Activated CD4-positive, alpha-beta memory T cell treated with anti-CD3 and anti-CD28 coated beads for 36 hours (primary cell): ENCODE data around the gene JKAMP. TPM values are rescaled to one million over a fixed set of nuclear protein-coding genes. Genes with fewer than 3 reads are reported as not detected.

Source experiments
- CTCF ChIA-PET: fragments of 350-600 bp; sonication (Branson Sonifier 250); formaldehyde crosslinking; loops from one replicate; lab custom pipeline; 2021; ENCODE audit warnings: antibody characterized with exemption, inconsistent platforms; lab: Charles Lee
- POLR2A ChIA-PET: fragments of 350-600 bp; sonication (Branson Sonifier 250); formaldehyde crosslinking; loops from one replicate; lab custom pipeline; 2021; ENCODE audit warnings: antibody characterized with exemption; lab: Charles Lee
- DNase-seq: peaks from one replicate; pipeline ENCODE4 v3.0.0-alpha.2; 2020
- H3K27ac Mint-ChIP-seq: one replicate; pipeline ENCODE4 v1.8.0; 2021; ENCODE audit warnings: mixed read lengths
- H3K27me3 Mint-ChIP-seq: one replicate; pipeline ENCODE4 v1.8.0; 2021; ENCODE audit warnings: mixed read lengths
- H3K36me3 Mint-ChIP-seq: one replicate; pipeline ENCODE4 v1.8.0; 2021; ENCODE audit warnings: mixed read lengths
- H3K4me1 Mint-ChIP-seq: one replicate; pipeline ENCODE4 v1.8.0; 2021; ENCODE audit warnings: low read depth, mixed read lengths
- H3K4me3 Mint-ChIP-seq: one replicate; pipeline ENCODE4 v1.8.0; 2021; ENCODE audit warnings: mild to moderate bottlenecking, mixed read lengths
- H3K9me3 Mint-ChIP-seq: one replicate; pipeline ENCODE4 v1.8.0; 2021; ENCODE audit warnings: mixed read lengths
- intact Hi-C: fragments of 100-400 bp; cut with micrococcal nuclease; formaldehyde crosslinking; loops from one replicate; pipeline ENCODE4 v1.15.1; 2023
- total RNA-seq, 2 experiments: library from RNA; stranded (reverse); gene quantifications; one replicate each; pipeline ENCODE4 v1.2.3, GENCODE V29; 2021

Gene JKAMP
- total RNA-seq, 2 experiments from 2014 or later, result 21.0 to 26.4 TPM

DNA sequence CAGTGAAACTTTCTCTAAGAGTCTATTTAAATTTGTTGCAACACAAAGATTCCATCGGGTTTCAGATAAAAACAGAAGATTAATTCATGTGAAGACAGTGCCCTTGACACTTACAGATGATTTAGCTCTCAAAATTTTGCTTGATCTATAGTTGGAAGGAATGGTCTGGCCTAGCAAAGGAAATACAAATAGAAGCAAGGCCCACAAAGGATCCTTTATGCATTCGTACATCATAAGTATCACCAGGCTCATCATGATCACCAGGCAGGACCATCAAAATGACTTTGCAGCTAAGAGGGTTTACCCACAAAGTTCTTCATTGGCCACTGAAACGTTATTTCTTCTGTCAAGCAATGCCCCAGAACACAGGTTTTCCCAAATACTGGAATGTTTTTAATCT lies 24.8 kb downstream of the JKAMP start:
- Mint-ChIP-seq H3K4me1 (peaks cover 7% of the 10 kb centered on the region), H3K27ac (no peak overlapping the region), H3K4me3 (no peak overlapping the region), H3K9me3 (no peaks in the 10 kb centered on the region), H3K36me3 (no peaks in the 10 kb centered on the region), H3K27me3 (peaks cover 5% of the 10 kb centered on the region)
- ChIA-PET CTCF (interaction anchor here (0.9 to 6.5 kb wide), 4 partner anchors 35 to 676 kb away, joined by 3 to 50 read pairs (median 3); partner anchors contain the start of gene CCDC175), POLR2A (no interaction called here)
- no peak for DNase-seq
- intact Hi-C loops, result no loop called here

DNA sequence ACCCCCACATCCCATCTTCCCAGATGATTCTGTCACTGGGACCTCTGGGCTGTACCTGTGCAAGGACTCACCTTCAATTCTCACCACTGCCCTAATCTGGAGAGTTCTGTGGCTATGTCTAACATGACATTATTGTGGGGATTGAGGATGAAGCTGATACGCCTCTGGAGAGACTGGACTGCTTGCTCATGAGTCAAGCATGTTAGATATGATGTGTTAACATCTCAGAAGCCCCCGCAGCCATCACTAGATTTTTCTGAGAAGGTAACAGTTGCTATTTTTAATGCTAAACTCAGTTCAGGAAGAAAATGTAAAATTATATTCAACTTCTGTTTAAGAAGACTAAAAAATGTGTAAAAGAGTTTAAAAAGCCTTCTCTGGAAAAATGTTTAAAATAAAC lies 25.7 kb downstream of the JKAMP start:
- intact Hi-C loops, result no loop called here
- no peak overlapping the region for H3K27ac Mint-ChIP-seq
- peaks cover 8% of the 10 kb centered on the region for H3K27me3 Mint-ChIP-seq
- H3K4me3 Mint-ChIP-seq, result no peak overlapping the region
- H3K36me3 Mint-ChIP-seq, result no peaks in the 10 kb centered on the region
- ChIA-PET CTCF (interaction anchor here (6.5 kb wide), 1 partner anchor 67 kb away, joined by 50 read pairs; the partner anchor contains the start of gene CCDC175), POLR2A (no interaction called here)
- H3K9me3 Mint-ChIP-seq, result no peaks in the 10 kb centered on the region
- no peak for DNase-seq
- H3K4me1 Mint-ChIP-seq, result no peaks in the 10 kb centered on the region

DNA sequence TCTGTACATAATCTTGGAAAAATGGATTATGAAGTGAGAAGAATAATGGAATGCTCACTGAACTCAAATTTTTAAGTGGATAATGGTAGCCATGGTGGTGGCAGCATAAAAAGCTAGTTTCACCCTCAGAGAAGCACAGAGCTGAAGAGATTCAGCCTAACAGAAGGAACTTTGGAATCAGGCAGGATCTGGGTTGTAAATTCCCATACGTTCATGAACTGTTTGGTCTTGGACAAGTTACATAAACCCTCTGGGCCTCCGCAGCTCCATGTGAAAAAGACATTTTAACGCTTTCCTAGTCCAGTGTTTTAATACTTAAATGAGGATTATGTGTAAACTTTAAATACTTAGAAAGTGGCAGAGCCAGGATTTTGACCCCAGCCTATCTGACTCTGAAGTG lies 26.6 kb downstream of the JKAMP start:
- ChIA-PET CTCF (interaction anchor here (0.7 kb wide), 1 partner anchor 58 kb away, joined by 3 read pairs; no protein-coding TSS in a partner anchor), POLR2A (no interaction called here)
- no peaks in the 10 kb centered on the region for H3K36me3 Mint-ChIP-seq
- peaks cover 8% of the 10 kb centered on the region for H3K27me3 Mint-ChIP-seq
- H3K4me1 Mint-ChIP-seq, result no peaks in the 10 kb centered on the region
- intact Hi-C loops, result no loop called here
- DNase-seq, result no peak
- no peak overlapping the region for H3K4me3 Mint-ChIP-seq
- no peak overlapping the region for H3K27ac Mint-ChIP-seq
- H3K9me3 Mint-ChIP-seq, result no peaks in the 10 kb centered on the region

DNA sequence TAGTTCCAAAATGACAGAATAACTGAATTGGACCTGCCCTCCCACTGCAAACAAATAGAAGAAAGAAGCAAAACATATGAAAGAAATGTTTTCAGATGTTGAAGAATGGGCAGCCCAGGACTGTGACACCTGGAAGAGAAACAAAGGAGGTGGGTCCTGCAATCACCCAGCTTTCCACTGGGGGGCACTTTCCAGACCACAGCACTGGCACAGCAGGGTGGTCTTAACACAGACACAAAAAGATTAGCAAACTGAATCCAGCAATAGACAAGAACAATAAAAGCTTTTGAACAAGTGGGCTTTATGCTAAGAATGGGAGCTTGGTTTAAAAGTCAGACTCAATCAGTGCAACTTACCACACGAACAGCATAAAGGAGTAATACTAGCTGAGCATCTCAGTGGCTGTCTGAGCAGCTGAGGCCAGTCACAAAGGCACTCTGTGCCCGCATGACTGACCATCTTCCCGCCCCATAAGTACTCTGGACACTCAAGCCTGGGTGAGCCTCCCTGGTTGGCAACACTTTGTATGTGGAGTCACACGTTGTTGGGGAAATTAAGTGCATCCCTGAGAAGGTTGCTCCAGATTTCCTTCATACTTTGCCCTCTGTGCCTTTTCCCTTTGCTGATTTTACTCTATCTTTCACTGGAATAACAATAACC lies 27.7 kb downstream of the JKAMP start:
- Mint-ChIP-seq H3K4me1 (no peaks in the 10 kb centered on the region), H3K27me3 (peaks cover 8% of the 10 kb centered on the region), H3K36me3 (no peaks in the 10 kb centered on the region), H3K27ac (no peak overlapping the region), H3K4me3 (no peak overlapping the region), H3K9me3 (no peaks in the 10 kb centered on the region)
- ChIA-PET CTCF (interaction anchor here (0.9 to 2.1 kb wide), 3 partner anchors 10 to 65 kb away, joined by 3 to 13 read pairs (median 3); partner anchors contain the start of gene CCDC175), POLR2A (interaction anchor here (0.5 kb wide), 1 partner anchor 361 kb away, joined by 5 read pairs; no protein-coding TSS in a partner anchor)
- intact Hi-C loops, result no loop called here
- peak; percentile 17 for DNase-seq

DNA sequence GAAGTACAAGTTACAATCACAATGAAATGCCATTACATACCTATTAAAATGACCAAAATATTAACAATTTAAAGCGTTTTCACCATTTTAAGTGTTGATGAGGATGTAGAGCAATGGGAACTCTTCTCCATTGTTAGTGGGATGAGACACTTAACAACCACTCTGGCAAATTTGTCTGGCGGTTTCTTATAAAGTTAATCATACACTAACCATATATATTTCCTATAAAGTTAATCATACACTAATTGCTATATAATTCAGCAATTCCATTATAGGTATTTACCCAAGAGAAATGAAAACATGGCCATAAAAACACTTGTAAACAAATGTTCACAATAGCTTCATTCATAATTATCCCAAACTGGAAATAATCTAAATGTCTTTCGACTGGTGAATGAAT lies 35.9 kb downstream of the JKAMP start:
- H3K27ac Mint-ChIP-seq, result no peak overlapping the region
- DNase-seq, result no peak
- H3K9me3 Mint-ChIP-seq, result no peaks in the 10 kb centered on the region
- CTCF ChIA-PET, result no interaction called here
- intact Hi-C loops, result no loop called here
- no peak overlapping the region for H3K4me3 Mint-ChIP-seq
- peaks cover 5% of the 10 kb centered on the region for H3K27me3 Mint-ChIP-seq
- no peaks in the 10 kb centered on the region for H3K4me1 Mint-ChIP-seq
- POLR2A ChIA-PET, result no interaction called here
- H3K36me3 Mint-ChIP-seq, result no peaks in the 10 kb centered on the region

DNA sequence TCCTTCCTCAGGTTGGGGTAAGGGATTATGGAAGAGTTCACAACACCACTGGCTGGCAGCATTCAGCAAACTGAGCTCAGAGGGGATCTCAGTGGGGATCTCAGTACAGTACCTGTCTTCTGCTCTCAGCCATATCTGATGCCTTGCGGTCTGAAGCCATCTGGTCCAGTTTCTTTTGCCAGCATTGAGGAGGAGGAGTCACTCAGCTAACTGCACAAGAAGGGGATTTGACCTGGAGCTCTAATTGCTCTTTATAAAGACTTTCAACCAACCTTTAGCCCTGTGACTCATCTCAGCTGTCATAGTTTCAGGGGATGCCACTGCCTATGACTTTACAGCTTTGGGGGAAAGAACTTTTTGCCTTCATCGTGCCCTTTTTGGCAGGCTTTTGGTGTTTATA lies 44.9 kb downstream of the JKAMP start:
- H3K36me3 Mint-ChIP-seq, result no peaks in the 10 kb centered on the region
- no peak overlapping the region for H3K27ac Mint-ChIP-seq
- intact Hi-C loops, result no loop called here
- no peak for DNase-seq
- CTCF ChIA-PET, result no interaction called here
- H3K27me3 Mint-ChIP-seq, result peaks cover 11% of the 10 kb centered on the region
- no peak overlapping the region for H3K4me3 Mint-ChIP-seq
- peaks cover 6% of the 10 kb centered on the region for H3K9me3 Mint-ChIP-seq
- POLR2A ChIA-PET, result interaction anchor here (0.7 kb wide), 1 partner anchor 36 kb away, joined by 3 read pairs; no protein-coding TSS in a partner anchor
- no peaks in the 10 kb centered on the region for H3K4me1 Mint-ChIP-seq

DNA sequence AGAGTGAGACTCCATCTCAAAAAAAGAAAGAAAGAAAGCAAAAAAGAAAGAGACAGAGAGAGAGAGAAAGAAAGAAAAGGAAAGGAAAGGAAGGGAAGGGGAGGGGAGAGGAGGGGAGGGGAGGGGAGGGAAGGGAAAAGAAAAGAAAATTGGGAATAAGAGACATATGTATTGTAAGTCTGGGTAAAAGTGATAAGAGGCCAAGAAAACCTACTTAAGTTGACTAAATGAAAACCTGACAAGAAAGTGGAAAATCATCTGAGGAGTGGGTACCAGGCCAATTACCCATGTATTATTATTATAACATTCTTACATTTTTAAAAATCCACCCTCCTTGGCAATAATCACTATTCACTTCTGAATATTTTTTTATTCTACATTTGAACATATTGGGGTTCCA lies 46.0 kb downstream of the JKAMP start:
- Mint-ChIP-seq H3K36me3 (no peaks in the 10 kb centered on the region), H3K27me3 (peaks cover 9% of the 10 kb centered on the region), H3K4me1 (no peaks in the 10 kb centered on the region), H3K27ac (no peak overlapping the region), H3K4me3 (no peak overlapping the region), H3K9me3 (peaks cover 6% of the 10 kb centered on the region)
- intact Hi-C loops, result no loop called here
- POLR2A ChIA-PET, result no interaction called here
- CTCF ChIA-PET, result no interaction called here
- no peak for DNase-seq

DNA sequence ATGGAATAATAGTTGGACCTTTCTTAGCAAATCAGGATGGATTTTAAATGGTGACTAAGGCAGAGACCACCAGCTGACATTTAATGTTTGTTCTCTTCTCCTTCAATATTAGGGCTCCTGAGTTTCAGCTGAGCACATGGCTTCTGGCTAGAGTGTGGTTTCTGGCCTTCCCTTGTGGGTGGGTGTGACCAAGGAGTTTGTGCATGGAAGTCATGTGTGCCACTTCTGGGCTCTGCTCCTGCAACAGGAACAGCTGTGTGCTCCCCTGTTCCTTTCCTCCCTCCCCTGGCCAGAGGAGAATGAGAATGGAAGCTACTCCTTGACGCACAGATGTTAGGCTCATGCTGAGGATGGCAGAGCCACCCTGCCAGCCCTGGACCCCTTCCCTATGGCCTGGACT lies 48.1 kb downstream of the JKAMP start:
- POLR2A ChIA-PET, result no interaction called here
- no peak overlapping the region for H3K27ac Mint-ChIP-seq
- no peak overlapping the region for H3K4me3 Mint-ChIP-seq
- no peaks in the 10 kb centered on the region for H3K4me1 Mint-ChIP-seq
- CTCF ChIA-PET, result no interaction called here
- intact Hi-C loops, result no loop called here
- H3K9me3 Mint-ChIP-seq, result peaks cover 6% of the 10 kb centered on the region
- H3K27me3 Mint-ChIP-seq, result peaks cover 13% of the 10 kb centered on the region
- DNase-seq, result no peak
- no peaks in the 10 kb centered on the region for H3K36me3 Mint-ChIP-seq

DNA sequence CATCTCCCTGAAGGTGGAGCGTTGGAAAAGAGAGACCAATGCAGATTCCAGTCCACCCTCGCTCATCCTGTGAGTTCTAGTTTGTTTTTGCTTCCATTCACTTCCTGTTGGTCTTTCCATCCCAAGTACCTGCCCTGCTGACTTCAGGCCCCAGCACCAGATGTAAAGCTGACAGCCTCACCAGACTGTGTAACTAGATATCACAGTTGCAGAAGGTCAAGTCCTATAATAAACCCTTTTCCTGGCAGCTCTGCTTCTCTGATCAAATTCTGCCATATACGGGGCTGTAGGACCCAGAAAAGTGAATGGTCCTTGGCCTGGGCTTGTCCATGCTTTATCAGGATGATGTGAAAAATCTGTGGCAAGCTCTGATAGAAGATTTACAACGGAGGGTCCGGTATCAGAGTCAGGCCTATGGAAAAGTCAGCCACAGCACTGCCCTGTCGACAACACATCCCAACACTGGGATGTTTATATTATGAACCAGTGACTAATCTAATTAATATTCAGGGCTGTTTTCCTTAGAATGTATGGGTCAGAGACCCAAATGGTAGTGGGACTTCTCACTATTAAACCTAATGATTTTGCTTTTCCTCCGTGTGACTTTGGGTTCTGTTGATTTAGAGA lies 50.2 kb downstream of the JKAMP start:
- Mint-ChIP-seq H3K9me3 (no peaks in the 10 kb centered on the region), H3K27ac (no peak overlapping the region), H3K4me3 (no peak overlapping the region), H3K36me3 (no peaks in the 10 kb centered on the region), H3K4me1 (no peaks in the 10 kb centered on the region), H3K27me3 (peaks cover 13% of the 10 kb centered on the region)
- ChIA-PET POLR2A (no interaction called here), CTCF (no interaction called here)
- intact Hi-C loops, result no loop called here
- DNase-seq, result no peak

DNA sequence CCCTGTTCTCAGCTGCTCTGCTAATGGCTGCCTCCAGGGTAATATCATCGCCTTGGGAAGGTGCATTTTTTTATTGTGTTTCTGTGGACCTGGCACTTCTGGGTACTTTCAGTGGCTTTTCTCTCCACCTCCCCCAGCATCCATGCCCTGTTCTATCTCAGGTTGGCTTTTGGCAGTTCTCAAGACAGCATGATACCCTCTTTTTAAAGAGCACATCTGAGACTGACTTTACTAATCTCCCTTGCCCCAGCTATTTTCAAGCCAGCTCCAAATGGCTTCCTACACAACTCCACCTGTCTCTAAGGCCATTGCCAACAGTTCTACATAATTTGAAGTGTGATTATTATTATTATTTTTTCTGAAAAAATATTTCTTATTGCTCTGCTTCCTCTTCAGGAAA lies 53.2 kb downstream of the JKAMP start:
- DNase-seq, result no peak
- Mint-ChIP-seq H3K36me3 (no peaks in the 10 kb centered on the region), H3K27me3 (peaks cover 9% of the 10 kb centered on the region), H3K27ac (no peak overlapping the region), H3K4me3 (no peak overlapping the region), H3K4me1 (no peaks in the 10 kb centered on the region), H3K9me3 (no peaks in the 10 kb centered on the region)
- CTCF ChIA-PET, result no interaction called here
- POLR2A ChIA-PET, result no interaction called here
- intact Hi-C loops, result no loop called here

DNA sequence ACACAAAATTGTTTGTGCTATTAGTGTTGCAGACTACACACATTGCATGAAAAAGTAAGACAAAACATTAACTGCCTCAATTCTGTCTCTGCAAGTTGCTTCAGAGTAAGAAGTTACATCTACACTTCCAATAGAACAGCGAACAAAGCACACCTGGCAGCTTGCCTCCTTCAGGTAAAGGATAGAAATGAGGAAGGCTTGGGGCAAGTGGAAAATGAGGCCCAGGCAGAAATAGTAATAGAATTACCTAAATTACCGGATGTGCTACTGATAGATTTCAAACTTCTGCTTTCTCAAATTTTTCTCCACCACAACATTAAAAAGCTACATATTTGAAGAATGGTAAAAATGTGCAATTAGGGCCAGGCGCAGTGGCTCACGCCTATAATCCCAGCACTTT lies 54.6 kb downstream of the JKAMP start:
- no peak overlapping the region for H3K27ac Mint-ChIP-seq
- H3K9me3 Mint-ChIP-seq, result no peaks in the 10 kb centered on the region
- no peaks in the 10 kb centered on the region for H3K36me3 Mint-ChIP-seq
- no peak for DNase-seq
- peaks cover 10% of the 10 kb centered on the region for H3K27me3 Mint-ChIP-seq
- no peaks in the 10 kb centered on the region for H3K4me1 Mint-ChIP-seq
- intact Hi-C loops, result no loop called here
- ChIA-PET CTCF (interaction anchor here (1.8 kb wide), 1 partner anchor 37 kb away, joined by 4 read pairs; no protein-coding TSS in a partner anchor), POLR2A (no interaction called here)
- H3K4me3 Mint-ChIP-seq, result no peak overlapping the region

DNA sequence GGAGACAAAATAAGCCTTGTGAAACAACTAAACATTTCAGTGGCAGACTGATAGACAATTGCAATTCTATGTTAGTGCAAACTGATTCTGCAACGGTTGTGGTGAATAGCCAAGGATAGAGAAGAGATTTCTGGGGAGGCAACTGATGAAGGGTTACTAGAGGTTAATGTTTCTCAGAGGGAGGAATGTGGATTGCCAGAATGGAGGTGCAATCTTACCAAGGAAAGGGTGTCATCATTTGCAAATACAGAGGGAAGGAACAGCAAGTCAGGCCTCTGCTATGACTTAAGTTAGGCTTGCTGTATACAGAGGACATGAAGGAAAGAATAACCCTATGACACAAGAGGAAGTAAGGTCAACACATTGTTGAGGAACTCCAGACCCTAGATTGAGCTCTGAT lies 56.5 kb downstream of the JKAMP start:
- Mint-ChIP-seq H3K9me3 (no peaks in the 10 kb centered on the region), H3K4me3 (no peak overlapping the region), H3K4me1 (no peaks in the 10 kb centered on the region), H3K27ac (no peak overlapping the region), H3K27me3 (peaks cover 10% of the 10 kb centered on the region), H3K36me3 (no peaks in the 10 kb centered on the region)
- no peak for DNase-seq
- ChIA-PET CTCF (no interaction called here), POLR2A (no interaction called here)
- intact Hi-C loops, result no loop called here
